ENCODE measurements around the gene RNFT2.

GRCh38 chr12:116700066-116700465, 38.0 kb upstream of the RNFT2 start:
- TF ChIP-seq, protein P1, sequence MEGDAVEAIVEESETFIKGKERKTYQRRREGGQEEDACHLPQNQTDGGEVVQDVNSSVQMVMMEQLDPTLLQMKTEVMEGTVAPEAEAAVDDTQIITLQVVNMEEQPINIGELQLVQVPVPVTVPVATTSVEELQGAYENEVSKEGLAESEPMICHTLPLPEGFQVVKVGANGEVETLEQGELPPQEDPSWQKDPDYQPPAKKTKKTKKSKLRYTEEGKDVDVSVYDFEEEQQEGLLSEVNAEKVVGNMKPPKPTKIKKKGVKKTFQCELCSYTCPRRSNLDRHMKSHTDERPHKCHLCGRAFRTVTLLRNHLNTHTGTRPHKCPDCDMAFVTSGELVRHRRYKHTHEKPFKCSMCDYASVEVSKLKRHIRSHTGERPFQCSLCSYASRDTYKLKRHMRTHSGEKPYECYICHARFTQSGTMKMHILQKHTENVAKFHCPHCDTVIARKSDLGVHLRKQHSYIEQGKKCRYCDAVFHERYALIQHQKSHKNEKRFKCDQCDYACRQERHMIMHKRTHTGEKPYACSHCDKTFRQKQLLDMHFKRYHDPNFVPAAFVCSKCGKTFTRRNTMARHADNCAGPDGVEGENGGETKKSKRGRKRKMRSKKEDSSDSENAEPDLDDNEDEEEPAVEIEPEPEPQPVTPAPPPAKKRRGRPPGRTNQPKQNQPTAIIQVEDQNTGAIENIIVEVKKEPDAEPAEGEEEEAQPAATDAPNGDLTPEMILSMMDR (tag by site-specific recombination; IDR thresholded peaks at IDR 0.05) = no peak
- TF ChIP-seq FEZF1 (tag by site-specific recombination; IDR thresholded peaks at IDR 0.05) (no peak), ZNF423 (tag by site-specific recombination; IDR thresholded peaks at IDR 0.05) (no peak), GLI4 (tag by site-specific recombination; IDR thresholded peaks at IDR 0.05) (no peak), ATF2 (tag by site-specific recombination; IDR thresholded peaks at IDR 0.05; ENCODE audit: low read depth) (no peak), ZNF664 (tag by site-specific recombination; IDR thresholded peaks at IDR 0.05) (no peak)
- TF ChIP-seq, protein P2, sequence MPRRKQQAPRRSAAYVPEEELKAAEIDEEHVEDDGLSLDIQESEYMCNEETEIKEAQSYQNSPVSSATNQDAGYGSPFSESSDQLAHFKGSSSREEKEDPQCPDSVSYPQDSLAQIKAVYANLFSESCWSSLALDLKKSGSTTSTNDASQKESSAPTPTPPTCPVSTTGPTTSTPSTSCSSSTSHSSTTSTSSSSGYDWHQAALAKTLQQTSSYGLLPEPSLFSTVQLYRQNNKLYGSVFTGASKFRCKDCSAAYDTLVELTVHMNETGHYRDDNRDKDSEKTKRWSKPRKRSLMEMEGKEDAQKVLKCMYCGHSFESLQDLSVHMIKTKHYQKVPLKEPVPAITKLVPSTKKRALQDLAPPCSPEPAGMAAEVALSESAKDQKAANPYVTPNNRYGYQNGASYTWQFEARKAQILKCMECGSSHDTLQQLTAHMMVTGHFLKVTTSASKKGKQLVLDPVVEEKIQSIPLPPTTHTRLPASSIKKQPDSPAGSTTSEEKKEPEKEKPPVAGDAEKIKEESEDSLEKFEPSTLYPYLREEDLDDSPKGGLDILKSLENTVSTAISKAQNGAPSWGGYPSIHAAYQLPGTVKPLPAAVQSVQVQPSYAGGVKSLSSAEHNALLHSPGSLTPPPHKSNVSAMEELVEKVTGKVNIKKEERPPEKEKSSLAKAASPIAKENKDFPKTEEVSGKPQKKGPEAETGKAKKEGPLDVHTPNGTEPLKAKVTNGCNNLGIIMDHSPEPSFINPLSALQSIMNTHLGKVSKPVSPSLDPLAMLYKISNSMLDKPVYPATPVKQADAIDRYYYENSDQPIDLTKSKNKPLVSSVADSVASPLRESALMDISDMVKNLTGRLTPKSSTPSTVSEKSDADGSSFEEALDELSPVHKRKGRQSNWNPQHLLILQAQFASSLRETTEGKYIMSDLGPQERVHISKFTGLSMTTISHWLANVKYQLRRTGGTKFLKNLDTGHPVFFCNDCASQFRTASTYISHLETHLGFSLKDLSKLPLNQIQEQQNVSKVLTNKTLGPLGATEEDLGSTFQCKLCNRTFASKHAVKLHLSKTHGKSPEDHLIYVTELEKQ (tag by site-specific recombination; IDR thresholded peaks at IDR 0.05; ENCODE audit: borderline replicate concordance) = no peak
- TF ChIP-seq, protein P3, sequence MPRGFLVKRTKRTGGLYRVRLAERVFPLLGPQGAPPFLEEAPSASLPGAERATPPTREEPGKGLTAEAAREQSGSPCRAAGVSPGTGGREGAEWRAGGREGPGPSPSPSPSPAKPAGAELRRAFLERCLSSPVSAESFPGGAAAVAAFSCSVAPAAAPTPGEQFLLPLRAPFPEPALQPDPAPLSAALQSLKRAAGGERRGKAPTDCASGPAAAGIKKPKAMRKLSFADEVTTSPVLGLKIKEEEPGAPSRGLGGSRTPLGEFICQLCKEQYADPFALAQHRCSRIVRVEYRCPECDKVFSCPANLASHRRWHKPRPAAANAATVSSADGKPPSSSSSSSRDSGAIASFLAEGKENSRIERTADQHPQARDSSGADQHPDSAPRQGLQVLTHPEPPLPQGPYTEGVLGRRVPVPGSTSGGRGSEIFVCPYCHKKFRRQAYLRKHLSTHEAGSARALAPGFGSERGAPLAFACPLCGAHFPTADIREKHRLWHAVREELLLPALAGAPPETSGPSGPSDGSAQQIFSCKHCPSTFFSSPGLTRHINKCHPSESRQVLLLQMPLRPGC (tag by site-specific recombination; IDR thresholded peaks at IDR 0.05) = no peak
- TF ChIP-seq, protein P4, sequence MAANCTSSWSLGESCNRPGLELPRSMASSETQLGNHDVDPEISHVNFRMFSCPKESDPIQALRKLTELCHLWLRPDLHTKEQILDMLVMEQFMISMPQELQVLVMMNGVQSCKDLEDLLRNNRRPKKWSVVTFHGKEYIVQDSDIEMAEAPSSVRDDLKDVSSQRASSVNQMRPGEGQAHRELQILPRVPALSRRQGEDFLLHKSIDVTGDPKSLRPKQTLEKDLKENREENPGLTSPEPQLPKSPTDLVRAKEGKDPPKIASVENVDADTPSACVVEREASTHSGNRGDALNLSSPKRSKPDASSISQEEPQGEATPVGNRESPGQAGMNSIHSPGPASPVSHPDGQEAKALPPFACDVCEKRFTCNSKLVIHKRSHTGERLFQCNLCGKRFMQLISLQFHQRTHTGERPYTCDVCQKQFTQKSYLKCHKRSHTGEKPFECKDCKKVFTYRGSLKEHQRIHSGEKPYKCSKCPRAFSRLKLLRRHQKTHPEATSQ (tag by site-specific recombination; IDR thresholded peaks at IDR 0.05) = no peak
